Measurements from ENCODE around the gene DCAKD.

Gene DCAKD

DNA sequence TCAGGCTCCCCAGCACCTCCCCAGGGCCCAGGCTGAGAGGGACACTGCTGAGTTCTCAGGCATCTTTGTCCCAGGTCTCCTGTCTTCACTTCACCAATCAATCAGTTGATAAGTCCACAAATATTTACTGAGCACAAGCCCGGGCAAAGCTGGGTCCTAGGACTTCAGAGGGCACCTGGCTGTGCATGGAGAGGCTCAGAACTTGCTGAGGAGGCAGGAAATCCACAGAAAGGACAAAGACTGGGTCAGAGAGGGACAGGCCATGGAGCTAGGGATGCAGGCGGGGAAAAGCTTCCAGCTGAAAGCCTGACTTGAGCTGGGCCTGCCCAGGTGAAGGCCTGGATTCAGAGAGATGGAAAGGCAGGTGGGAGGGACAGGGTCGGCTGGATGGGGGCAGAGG lies 50.1 kb downstream of the DCAKD start:
- no peak overlapping the region for H3K4me3 ChIP-seq (ENCODE audit: low read depth, low read length)
- TF ChIP-seq, protein P1, sequence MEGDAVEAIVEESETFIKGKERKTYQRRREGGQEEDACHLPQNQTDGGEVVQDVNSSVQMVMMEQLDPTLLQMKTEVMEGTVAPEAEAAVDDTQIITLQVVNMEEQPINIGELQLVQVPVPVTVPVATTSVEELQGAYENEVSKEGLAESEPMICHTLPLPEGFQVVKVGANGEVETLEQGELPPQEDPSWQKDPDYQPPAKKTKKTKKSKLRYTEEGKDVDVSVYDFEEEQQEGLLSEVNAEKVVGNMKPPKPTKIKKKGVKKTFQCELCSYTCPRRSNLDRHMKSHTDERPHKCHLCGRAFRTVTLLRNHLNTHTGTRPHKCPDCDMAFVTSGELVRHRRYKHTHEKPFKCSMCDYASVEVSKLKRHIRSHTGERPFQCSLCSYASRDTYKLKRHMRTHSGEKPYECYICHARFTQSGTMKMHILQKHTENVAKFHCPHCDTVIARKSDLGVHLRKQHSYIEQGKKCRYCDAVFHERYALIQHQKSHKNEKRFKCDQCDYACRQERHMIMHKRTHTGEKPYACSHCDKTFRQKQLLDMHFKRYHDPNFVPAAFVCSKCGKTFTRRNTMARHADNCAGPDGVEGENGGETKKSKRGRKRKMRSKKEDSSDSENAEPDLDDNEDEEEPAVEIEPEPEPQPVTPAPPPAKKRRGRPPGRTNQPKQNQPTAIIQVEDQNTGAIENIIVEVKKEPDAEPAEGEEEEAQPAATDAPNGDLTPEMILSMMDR (IDR thresholded peaks at IDR 0.05; ENCODE audit: low read depth, low read length): no peak
- no peak for TF ChIP-seq POLR2A (IDR thresholded peaks at IDR 0.05; ENCODE audit: extremely low read depth, insufficient read length)
- TF ChIP-seq MYC (IDR thresholded peaks at IDR 0.05; ENCODE audit: low read depth, low read length): no peak
- TF ChIP-seq, protein P2, sequence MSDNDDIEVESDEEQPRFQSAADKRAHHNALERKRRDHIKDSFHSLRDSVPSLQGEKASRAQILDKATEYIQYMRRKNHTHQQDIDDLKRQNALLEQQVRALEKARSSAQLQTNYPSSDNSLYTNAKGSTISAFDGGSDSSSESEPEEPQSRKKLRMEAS (IDR thresholded peaks at IDR 0.05; ENCODE audit: low read depth, low read length): no peak
- DNase-seq (ENCODE audit: low read depth): no peak

DNA sequence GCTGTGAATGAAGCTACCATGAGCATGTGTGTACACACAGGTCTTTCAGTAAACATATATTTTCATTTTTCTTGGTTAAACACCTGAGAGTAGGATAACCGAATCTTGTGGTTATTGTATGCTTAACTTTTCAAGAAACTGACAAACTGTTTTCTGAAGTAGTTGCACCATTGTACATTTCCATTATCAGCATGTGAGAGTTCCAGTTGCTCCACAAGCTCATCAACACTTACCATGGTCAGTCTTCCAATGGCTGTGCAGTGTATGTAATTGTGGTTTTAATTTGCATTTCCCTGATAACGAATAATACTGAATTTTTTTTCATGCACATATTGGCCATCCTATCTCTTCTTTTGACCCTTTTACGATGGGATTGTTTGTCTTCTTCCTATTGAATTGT lies 52.0 kb downstream of the DCAKD start:
- TF ChIP-seq POLR2A (IDR thresholded peaks at IDR 0.05; ENCODE audit: extremely low read depth, insufficient read length): no peak
- no peak overlapping the region for H3K4me3 ChIP-seq (ENCODE audit: low read depth, low read length)
- no peak for DNase-seq (ENCODE audit: low read depth)

DNA sequence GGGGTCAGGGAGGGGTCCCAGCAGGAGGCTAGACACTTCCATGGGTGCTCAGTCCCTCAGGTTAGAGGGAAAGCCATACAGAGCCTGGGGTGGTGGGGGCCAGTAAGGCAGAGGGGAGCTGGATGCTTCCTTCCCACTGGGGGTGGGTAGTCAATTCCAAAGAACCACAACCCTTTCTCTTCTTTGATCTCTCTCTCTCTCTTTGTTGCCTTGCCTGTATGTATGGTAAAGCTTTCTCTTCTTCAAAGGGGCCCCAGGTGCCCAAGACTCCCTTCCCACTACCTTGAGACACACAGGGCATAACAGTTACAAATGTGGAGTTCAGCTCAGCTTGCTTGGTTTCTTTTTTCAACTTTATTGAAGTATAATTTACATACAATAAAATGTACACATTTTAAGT lies 52.8 kb downstream of the DCAKD start:
- no peak for DNase-seq (ENCODE audit: low read depth)
- TF ChIP-seq, protein P2 (IDR thresholded peaks at IDR 0.05; ENCODE audit: low read depth, low read length): no peak
- no peak for TF ChIP-seq POLR2A (IDR thresholded peaks at IDR 0.05; ENCODE audit: extremely low read depth, insufficient read length)
- TF ChIP-seq, protein P1 (IDR thresholded peaks at IDR 0.05; ENCODE audit: low read depth, low read length): no peak
- no peak for TF ChIP-seq MYC (IDR thresholded peaks at IDR 0.05; ENCODE audit: low read depth, low read length)
- H3K4me3 ChIP-seq (ENCODE audit: low read depth, low read length): no peak overlapping the region

DNA sequence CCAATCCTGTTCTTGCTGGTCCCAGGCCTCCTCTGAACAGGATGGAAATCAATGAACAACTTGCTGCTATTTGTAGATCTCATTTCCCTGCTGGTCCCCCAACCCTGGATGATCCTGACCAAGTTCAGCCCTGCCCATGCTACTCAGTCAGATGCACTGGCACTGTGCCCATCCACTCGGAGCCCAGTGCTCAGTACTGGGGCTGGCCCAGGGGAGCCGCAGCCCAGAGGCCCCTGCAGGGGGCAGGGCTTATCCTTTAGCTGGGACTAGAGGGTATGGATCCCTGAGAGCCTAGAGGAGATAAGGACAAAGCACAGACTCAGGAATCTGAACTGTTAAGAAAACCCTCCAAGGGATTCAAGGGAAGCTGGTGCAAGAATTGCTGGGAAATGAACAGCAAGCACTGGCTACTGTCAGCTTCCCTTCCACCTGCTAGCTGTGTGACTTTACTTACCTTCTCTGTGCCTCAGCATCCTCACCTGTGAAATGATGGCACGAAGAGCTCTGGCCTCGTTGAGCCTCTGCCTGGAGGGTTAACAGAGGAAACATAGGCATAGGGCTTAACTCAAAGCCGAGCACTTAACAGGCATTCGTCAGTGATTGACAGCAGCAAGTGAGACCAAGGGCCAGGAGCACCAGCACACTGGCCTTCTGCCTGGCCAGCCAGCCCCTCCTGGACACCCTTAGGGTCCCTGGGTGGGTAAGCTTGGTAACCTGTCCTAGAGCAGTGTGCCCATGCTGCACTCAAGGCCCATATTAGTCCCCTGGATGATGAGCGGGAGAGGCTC lies 53.5 kb downstream of the DCAKD start:
- DNase-seq (ENCODE audit: low read depth): no peak
- no peak overlapping the region for H3K4me3 ChIP-seq (ENCODE audit: low read depth, low read length)
- no peak for TF ChIP-seq POLR2A (IDR thresholded peaks at IDR 0.05; ENCODE audit: extremely low read depth, insufficient read length)
- TF ChIP-seq, protein P2 (IDR thresholded peaks at IDR 0.05; ENCODE audit: low read depth, low read length): no peak
- TF ChIP-seq MYC (IDR thresholded peaks at IDR 0.05; ENCODE audit: low read depth, low read length): no peak
- TF ChIP-seq, protein P1 (IDR thresholded peaks at IDR 0.05; ENCODE audit: low read depth, low read length): no peak

DNA sequence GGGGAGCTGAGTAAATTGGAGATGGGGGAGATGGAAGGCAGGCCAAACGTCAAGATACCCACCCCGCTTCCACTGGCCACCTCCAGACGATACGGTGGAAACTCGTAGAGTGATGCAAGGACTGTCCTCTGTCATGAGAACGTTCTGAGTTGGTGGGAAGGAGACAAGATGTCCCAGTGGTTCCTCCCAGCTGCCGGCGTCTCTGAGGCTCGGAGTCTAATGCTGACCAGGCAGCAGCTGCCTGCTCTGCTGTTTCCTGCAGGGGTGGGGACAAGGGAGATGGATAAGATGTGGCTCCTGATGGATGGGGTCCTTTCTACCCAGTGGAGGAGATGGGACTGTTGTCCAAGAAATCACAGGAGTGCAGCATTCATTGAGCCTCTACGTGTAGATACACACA lies 55.1 kb downstream of the DCAKD start:
- no peak for DNase-seq (ENCODE audit: low read depth)
- TF ChIP-seq, protein P1 (IDR thresholded peaks at IDR 0.05; ENCODE audit: low read depth, low read length): no peak
- TF ChIP-seq MYC (IDR thresholded peaks at IDR 0.05; ENCODE audit: low read depth, low read length) (no peak), POLR2A (IDR thresholded peaks at IDR 0.05; ENCODE audit: extremely low read depth, insufficient read length) (no peak)
- TF ChIP-seq, protein P2 (IDR thresholded peaks at IDR 0.05; ENCODE audit: low read depth, low read length): no peak
- no peak overlapping the region for H3K4me3 ChIP-seq (ENCODE audit: low read depth, low read length)

DNA sequence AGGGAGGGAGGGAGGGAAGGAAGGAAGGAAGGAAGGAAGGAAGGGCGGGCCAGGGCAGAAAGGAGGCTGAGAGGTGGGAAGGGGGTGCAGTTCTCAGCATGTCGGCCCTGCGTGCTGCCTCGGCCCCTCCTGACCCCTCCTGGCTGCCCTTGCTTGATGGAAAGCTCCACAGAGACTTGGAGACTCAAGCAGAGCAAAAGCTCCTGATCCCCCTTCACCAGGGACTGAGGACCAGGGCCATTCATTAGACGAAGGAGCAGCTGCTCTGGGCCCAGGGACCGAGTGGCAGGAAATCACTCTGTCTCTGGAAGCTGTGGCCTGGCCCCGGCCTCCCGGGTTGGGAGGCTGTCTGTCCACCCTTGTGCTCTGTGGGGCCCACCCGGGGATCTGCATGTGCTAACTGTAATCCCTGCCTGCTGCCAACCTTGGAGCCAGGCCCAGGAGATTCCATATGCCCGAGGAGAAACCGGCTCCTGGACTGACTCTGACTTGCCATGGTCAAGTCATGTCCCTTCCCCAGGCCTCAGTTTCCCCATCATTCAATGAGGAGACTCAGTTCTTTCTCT lies 55.9 kb downstream of the DCAKD start:
- TF ChIP-seq, protein P2 (IDR thresholded peaks at IDR 0.05; ENCODE audit: low read depth, low read length): no peak
- TF ChIP-seq POLR2A (IDR thresholded peaks at IDR 0.05; ENCODE audit: extremely low read depth, insufficient read length): no peak
- TF ChIP-seq, protein P1 (IDR thresholded peaks at IDR 0.05; ENCODE audit: low read depth, low read length): no peak
- no peak for TF ChIP-seq MYC (IDR thresholded peaks at IDR 0.05; ENCODE audit: low read depth, low read length)
- H3K4me3 ChIP-seq (ENCODE audit: low read depth, low read length): no peak overlapping the region
- no peak for DNase-seq (ENCODE audit: low read depth)

All from NB4 (cell line).